DND-41 (cell line): ENCODE results near the gene SP7.

ENCODE experiments used
- ATAC-seq: fragments of 200-7000 bp; cut with Tn5 transposase; 3 replicates; pipeline ENCODE4 v1.9.1; 2021; ENCODE audit warnings: low read depth; ENCODE audit not compliant: insufficient read depth
- DNase-seq: peaks from one replicate; pipeline ENCODE4 v3.0.0-alpha.2; 2020
- H2AFZ ChIP-seq: 2 replicates; pipeline ENCODE4 v1.6.0; 2012; ENCODE audit warnings: low read depth, low read length
- H3K27ac ChIP-seq: 2 replicates; pipeline ENCODE4 v1.5.1; 2012; ENCODE audit warnings: low read length, inconsistent platforms
- H3K27me3 ChIP-seq: fragments of 200-600 bp; sonication (generic); 2 replicates; pipeline ENCODE4 v1.6.0; 2012; ENCODE audit warnings: low read length, mild to moderate bottlenecking, inconsistent platforms; ENCODE audit not compliant: insufficient read depth, poor library complexity
- H3K36me3 ChIP-seq: 2 replicates; pipeline ENCODE4 v1.5.1; 2012; ENCODE audit warnings: low read length, inconsistent platforms; ENCODE audit not compliant: insufficient read depth
- H3K4me1 ChIP-seq: 2 replicates; pipeline ENCODE4 v1.5.1; 2012; ENCODE audit warnings: mild to moderate bottlenecking, low read length; ENCODE audit not compliant: insufficient read depth
- H3K4me2 ChIP-seq: 2 replicates; pipeline ENCODE4 v1.6.0; 2012; ENCODE audit warnings: mild to moderate bottlenecking, moderate library complexity, low read length, inconsistent platforms; ENCODE audit not compliant: insufficient read depth
- H3K4me3 ChIP-seq, 2 experiments: fragments of 200-600 bp in 1 of 2; shearing (Covaris generic) in 1 of 2; 2 replicates each; pipeline ENCODE4 v1.5.1; 2012 to 2016; ENCODE audit warnings: inconsistent platforms in 2 of 2, low read length in 2 of 2, mild to moderate bottlenecking in 2 of 2, low read depth in 1 of 2, moderate library complexity in 1 of 2
- H3K79me2 ChIP-seq: 2 replicates; pipeline ENCODE4 v1.6.0; 2012; ENCODE audit warnings: low read length, inconsistent platforms; ENCODE audit not compliant: insufficient read depth
- H3K9ac ChIP-seq: 2 replicates; pipeline ENCODE4 v1.6.0; 2012; ENCODE audit warnings: low read depth, mild to moderate bottlenecking, inconsistent platforms, low read length, moderate library complexity
- H3K9me3 ChIP-seq: 2 replicates; pipeline ENCODE4 v1.5.1; 2012; ENCODE audit warnings: low read length, moderate library complexity, mild to moderate bottlenecking, inconsistent platforms; ENCODE audit not compliant: insufficient read depth, severe bottlenecking
- H4K20me1 ChIP-seq: 2 replicates; pipeline ENCODE4 v1.6.0; 2012; ENCODE audit warnings: low read length; ENCODE audit not compliant: insufficient read depth
- EZH2 ChIP-seq: IDR thresholded peaks from 3 replicates; pipeline ENCODE4 v1.6.1; 2012; ENCODE audit warnings: borderline replicate concordance, low read depth, mild to moderate bottlenecking, moderate library complexity, low read length, inconsistent platforms; ENCODE audit not compliant: severe bottlenecking
- TF ChIP-seq, protein P1 (sequence below): IDR thresholded peaks from 2 replicates; pipeline ENCODE4 v1.5.1; 2012; ENCODE audit warnings: borderline replicate concordance, low read length, moderate library complexity, mild to moderate bottlenecking; ENCODE audit not compliant: poor library complexity, severe bottlenecking; ENCODE audit errors: extremely low read depth

SP7 gene

DNA sequence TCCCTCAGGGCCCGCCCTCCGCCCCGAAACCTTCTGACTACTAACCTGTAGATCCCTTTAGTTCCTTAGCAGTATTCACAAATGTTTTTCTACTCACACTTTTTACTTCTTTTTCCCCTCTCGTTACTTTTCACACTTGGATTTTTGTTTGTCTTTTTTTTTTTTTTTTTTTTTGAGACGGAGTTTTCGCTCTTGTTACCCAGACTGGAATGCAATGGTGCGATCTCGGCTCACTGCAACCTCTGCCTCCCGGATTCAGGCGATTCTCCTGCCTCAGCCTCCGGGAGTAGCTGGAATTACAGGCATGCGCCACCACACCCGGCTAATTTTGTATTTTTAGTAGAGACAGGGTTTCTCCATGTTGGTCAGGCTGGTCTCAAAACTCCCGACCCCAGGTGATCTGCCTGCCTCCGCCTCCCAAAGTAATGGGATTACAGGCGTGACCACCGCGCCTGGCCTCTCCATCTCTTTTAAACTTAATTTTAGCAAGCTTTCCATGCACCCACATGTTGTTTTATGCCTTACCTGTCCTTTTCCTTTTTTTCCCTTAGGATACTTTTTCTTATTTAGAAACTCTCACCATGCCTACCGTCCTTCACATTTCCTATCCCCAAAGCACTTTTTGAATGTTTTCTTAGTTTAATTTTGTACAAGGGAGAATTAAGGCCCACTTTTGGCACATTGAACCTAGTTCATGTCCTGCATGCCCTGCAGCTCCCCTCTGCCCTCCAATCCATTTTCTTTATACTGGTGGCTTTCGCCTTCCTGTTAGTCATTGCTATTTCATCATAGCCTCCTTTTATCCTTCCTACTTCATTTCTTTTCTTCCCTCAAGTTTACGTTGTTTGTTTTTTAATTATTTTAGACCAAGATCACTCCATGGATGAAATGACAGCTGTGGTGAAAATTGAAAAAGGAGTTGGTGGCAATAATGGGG, 44.9 kb upstream of the SP7 start:
- H3K4me1 ChIP-seq, result peaks cover 59% of the 10 kb centered on the region
- no peaks in the 10 kb centered on the region for H3K27me3 ChIP-seq
- H2AFZ ChIP-seq, result no peak overlapping the region
- peak overlapping the region; percentile 83 for H3K9ac ChIP-seq
- H3K36me3 ChIP-seq, result peaks cover 40% of the 10 kb centered on the region
- no peak for TF ChIP-seq EZH2
- TF ChIP-seq, protein P1, sequence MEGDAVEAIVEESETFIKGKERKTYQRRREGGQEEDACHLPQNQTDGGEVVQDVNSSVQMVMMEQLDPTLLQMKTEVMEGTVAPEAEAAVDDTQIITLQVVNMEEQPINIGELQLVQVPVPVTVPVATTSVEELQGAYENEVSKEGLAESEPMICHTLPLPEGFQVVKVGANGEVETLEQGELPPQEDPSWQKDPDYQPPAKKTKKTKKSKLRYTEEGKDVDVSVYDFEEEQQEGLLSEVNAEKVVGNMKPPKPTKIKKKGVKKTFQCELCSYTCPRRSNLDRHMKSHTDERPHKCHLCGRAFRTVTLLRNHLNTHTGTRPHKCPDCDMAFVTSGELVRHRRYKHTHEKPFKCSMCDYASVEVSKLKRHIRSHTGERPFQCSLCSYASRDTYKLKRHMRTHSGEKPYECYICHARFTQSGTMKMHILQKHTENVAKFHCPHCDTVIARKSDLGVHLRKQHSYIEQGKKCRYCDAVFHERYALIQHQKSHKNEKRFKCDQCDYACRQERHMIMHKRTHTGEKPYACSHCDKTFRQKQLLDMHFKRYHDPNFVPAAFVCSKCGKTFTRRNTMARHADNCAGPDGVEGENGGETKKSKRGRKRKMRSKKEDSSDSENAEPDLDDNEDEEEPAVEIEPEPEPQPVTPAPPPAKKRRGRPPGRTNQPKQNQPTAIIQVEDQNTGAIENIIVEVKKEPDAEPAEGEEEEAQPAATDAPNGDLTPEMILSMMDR, result no peak
- H3K4me3 ChIP-seq, result peak overlapping the region in 1 of 2 experiments; percentile 58; a peak in 3 of 4 replicates
- peaks cover 57% of the 10 kb centered on the region for H3K79me2 ChIP-seq
- H4K20me1 ChIP-seq, result peaks cover 29% of the 10 kb centered on the region
- H3K9me3 ChIP-seq, result no peaks in the 10 kb centered on the region
- ATAC-seq (no peak), DNase-seq (no peak)
- H3K4me2 ChIP-seq, result peak overlapping the region; percentile 55
- peak overlapping the region; percentile 64 for H3K27ac ChIP-seq

DNA sequence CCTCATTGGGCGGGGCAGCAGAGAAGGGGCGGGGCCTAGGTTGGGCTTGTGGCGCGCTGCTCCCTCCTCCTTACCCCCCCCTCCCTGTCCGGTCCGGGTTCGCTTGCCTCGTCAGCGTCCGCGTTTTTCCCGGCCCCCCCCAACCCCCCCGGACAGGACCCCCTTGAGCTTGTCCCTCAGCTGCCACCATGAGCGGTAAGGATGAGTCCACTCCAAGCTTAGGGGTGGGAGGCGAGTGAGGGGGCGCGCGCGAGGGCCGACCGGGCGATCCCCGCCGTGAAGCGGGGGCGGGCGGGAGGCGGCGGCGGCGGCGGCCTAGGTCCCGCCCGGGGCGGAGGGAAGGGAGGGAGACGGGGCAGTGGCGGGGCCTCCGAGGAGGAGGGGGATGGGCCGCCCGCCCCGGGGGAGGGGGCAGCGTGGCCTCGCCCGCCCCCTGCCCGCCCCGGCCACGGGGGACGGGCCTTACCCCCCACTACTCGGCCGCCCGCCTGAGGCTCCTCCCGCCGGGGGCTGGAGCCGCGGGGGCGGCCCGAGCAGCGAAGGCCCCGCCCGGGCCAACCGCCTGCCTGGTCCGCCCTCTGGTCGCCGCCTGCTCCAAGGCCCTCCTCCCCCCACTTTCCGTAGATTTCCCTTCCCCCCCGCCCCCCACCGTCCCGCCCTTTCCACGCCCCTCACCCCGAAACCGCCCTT, 44.1 kb upstream of the SP7 start, which contains the start of gene SP1:
Gene SP1 (plus strand): TSS at position 73 of the 690 bp plus-strand sequence. CDS start 116 bp downstream, at position 189.
- Histone ChIP-seq H4K20me1 (peaks cover 26% of the 10 kb centered on the region; the same call in 1 of the 2 replicates), H3K36me3 (peaks cover 37% of the 10 kb centered on the region), H3K79me2 (peaks cover 49% of the 10 kb centered on the region), H3K9me3 (no peaks in the 10 kb centered on the region), H3K4me1 (peaks cover 53% of the 10 kb centered on the region), H3K9ac (peak within 1 kb of the TSS; percentile 90), H2AFZ (peak within 1 kb of the TSS; percentile 87), H3K4me2 (peak within 1 kb of the TSS; percentile 73), H3K4me3 (peak within 1 kb of the TSS; percentile 44 to 74), H3K27me3 (no peaks in the 10 kb centered on the region), H3K27ac (peak within 1 kb of the TSS; percentile 99)
- DNase-seq (peak; percentile 88), ATAC-seq (peak; percentile 17)
- TF ChIP-seq EZH2, result no peak
- TF ChIP-seq, protein P1, result no peak

DNA sequence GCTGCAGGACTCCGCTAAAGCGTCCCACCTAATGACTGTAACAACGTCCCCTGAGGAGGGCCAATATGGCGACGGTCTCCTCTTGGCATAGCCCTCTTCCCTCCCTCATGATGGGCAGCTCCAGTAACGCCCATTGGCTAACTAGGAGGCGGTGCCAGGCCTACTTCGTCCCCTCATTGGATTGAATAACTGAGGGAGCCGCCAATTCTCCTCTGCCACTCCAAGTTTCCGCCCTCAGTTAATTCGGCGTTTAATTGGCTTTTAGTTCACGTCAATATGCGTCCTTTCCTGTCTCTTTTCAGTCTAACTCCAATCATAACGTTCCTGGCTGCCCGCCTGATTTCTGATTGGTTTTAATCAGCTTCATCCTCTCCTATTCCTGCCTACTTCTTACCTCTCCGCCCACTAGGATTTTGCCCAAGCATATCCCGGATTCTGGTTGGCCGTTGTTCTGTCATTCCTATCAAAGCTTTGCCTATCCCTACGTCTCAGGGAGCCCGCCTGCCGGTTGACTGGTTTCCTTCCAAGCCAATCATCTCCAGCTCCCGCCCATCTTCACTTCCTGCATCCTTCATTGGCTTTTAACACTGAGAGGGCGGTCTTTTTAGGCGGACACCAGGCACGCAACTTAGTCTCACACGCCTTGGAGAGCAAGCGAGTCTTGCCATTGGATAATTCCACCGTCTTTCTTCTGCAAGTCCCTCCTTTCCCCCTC, 43.4 kb upstream of the SP7 start:
- ATAC-seq (peak; percentile 86), DNase-seq (peak; percentile 100)
- H3K4me2 ChIP-seq, result peak overlapping the region; percentile 73
- H4K20me1 ChIP-seq, result peaks cover 26% of the 10 kb centered on the region; the same call in 1 of the 2 replicates
- peak overlapping the region; percentile 99 for H3K27ac ChIP-seq
- no peaks in the 10 kb centered on the region for H3K27me3 ChIP-seq
- H3K36me3 ChIP-seq, result peaks cover 34% of the 10 kb centered on the region
- H3K79me2 ChIP-seq, result peaks cover 42% of the 10 kb centered on the region
- TF ChIP-seq, protein P1, result no peak
- TF ChIP-seq EZH2, result no peak
- peaks cover 47% of the 10 kb centered on the region for H3K4me1 ChIP-seq
- H2AFZ ChIP-seq, result peak overlapping the region; percentile 87
- H3K4me3 ChIP-seq, result peak overlapping the region; percentile 44 to 74
- no peaks in the 10 kb centered on the region for H3K9me3 ChIP-seq
- peak overlapping the region; percentile 90 for H3K9ac ChIP-seq
